CD14-positive monocyte (primary cell): ENCODE data around the gene SH3TC2. TPM values are rescaled to one million over a fixed set of nuclear protein-coding genes. Genes with fewer than 3 reads are reported as not detected.

Experiments
- DNase-seq, 3 donors: peaks; one replicate each; pipeline ENCODE4 v3.0.0-alpha.2; 2011 to 2022
- H2AFZ ChIP-seq: 2 replicates; pipeline ENCODE4 v1.6.0; 2012; ENCODE audit warnings: mild to moderate bottlenecking, low read depth, low read length, inconsistent platforms; ENCODE audit not compliant: insufficient read depth, poor library complexity, severe bottlenecking
- H3K27ac ChIP-seq, 2 donors: 1 replicate in 1 of 2; 2 replicates in 1 of 2; pipeline ENCODE4 v1.5.1; 2012 to 2013; ENCODE audit warnings: low read length in 2 of 2, control low read depth in 1 of 2, inconsistent platforms in 1 of 2, low read depth in 1 of 2, mild to moderate bottlenecking in 1 of 2
- H3K27me3 ChIP-seq, 2 donors: one replicate each; pipeline versions ENCODE4 v1.6.0 to v1.6.1; 2011 to 2013; ENCODE audit warnings: low read length in 2 of 2; ENCODE audit not compliant: control insufficient read depth in 2 of 2, insufficient read depth in 2 of 2
- H3K36me3 ChIP-seq, 2 donors: replicated peaks in 1 of 2; 1 replicate in 1 of 2; 2 replicates in 1 of 2; pipeline versions ENCODE4 v1.5.1 to v1.6.1; 2012 to 2013; ENCODE audit warnings: low read length in 2 of 2, control low read depth in 1 of 2, inconsistent platforms in 1 of 2, mild to moderate bottlenecking in 1 of 2; ENCODE audit not compliant: insufficient read depth in 2 of 2, control insufficient read depth in 1 of 2
- H3K4me1 ChIP-seq, 2 donors: 1 replicate in 1 of 2; 2 replicates in 1 of 2; pipeline versions ENCODE4 v1.5.1 to v1.6.1; 2012 to 2013; ENCODE audit warnings: low read length in 2 of 2, control low read depth in 1 of 2, inconsistent platforms in 1 of 2, mild to moderate bottlenecking in 1 of 2, moderate library complexity in 1 of 2; ENCODE audit not compliant: insufficient read depth in 2 of 2, control insufficient read depth in 1 of 2
- H3K4me2 ChIP-seq: replicated peaks from 2 replicates; pipeline ENCODE3; 2012; ENCODE audit warnings: low read length, moderate library complexity, mild to moderate bottlenecking; ENCODE audit not compliant: poor library complexity, severe bottlenecking; ENCODE audit errors: extremely low read depth
- H3K4me3 ChIP-seq, 3 experiments: fragments of 200-600 bp in 1 of 3; sonication (generic) in 1 of 3; replicated peaks in 1 of 3; 1 replicate in 2 of 3; 2 replicates in 1 of 3; pipeline ENCODE4 v1.5.1; 2011 to 2013; ENCODE audit warnings: low read length in 3 of 3, mild to moderate bottlenecking in 3 of 3, control low read depth in 2 of 3, low read depth in 2 of 3, inconsistent platforms in 1 of 3, moderate library complexity in 1 of 3
- H3K79me2 ChIP-seq: 2 replicates; pipeline ENCODE4 v1.6.0; 2012; ENCODE audit warnings: mild to moderate bottlenecking, control low read depth, inconsistent platforms, low read length, moderate library complexity; ENCODE audit not compliant: insufficient read depth
- H3K9ac ChIP-seq: 2 replicates; pipeline ENCODE4 v1.6.0; 2017; ENCODE audit warnings: low read length, mild to moderate bottlenecking; ENCODE audit not compliant: insufficient read depth, poor library complexity, severe bottlenecking
- H3K9me3 ChIP-seq, 2 donors: replicated peaks in 1 of 2; 1 replicate in 1 of 2; 2 replicates in 1 of 2; pipeline versions ENCODE4 v1.5.1 to v1.6.1; 2012 to 2013; ENCODE audit warnings: low read length in 2 of 2, control low read depth in 1 of 2; ENCODE audit not compliant: control insufficient read depth in 1 of 2, insufficient read depth in 1 of 2
- H4K20me1 ChIP-seq: 2 replicates; pipeline ENCODE4 v1.6.0; 2012; ENCODE audit warnings: mild to moderate bottlenecking, low read length, control low read depth, moderate library complexity; ENCODE audit not compliant: insufficient read depth
- H3K27ac Mint-ChIP-seq, 7 donors: one replicate each; pipeline ENCODE4 v1.8.0; 2020; ENCODE audit warnings: mild to moderate bottlenecking in 7 of 7, mixed read lengths in 7 of 7, moderate library complexity in 6 of 7, inconsistent platforms in 2 of 7
- H3K27me3 Mint-ChIP-seq, 3 donors: one replicate each; pipeline ENCODE4 v1.8.0; 2021 to 2022; ENCODE audit warnings: low read depth in 3 of 3, mild to moderate bottlenecking in 3 of 3, mixed read lengths in 3 of 3, moderate library complexity in 3 of 3, inconsistent platforms in 1 of 3
- H3K36me3 Mint-ChIP-seq, 2 donors: one replicate each; pipeline ENCODE4 v1.8.0; 2020; ENCODE audit warnings: mixed read lengths in 2 of 2, inconsistent platforms in 1 of 2, mild to moderate bottlenecking in 1 of 2
- H3K4me1 Mint-ChIP-seq: one replicate; pipeline ENCODE4 v1.8.0; 2020; ENCODE audit warnings: mild to moderate bottlenecking, mixed read lengths
- H3K4me3 Mint-ChIP-seq, 2 donors: one replicate each; pipeline ENCODE4 v1.8.0; 2020; ENCODE audit warnings: mild to moderate bottlenecking in 2 of 2, mixed read lengths in 2 of 2, moderate library complexity in 1 of 2
- H3K9me3 Mint-ChIP-seq, 7 donors: one replicate each; pipeline ENCODE4 v1.8.0; 2020 to 2022; ENCODE audit warnings: mixed read lengths in 7 of 7, mild to moderate bottlenecking in 6 of 7, moderate library complexity in 6 of 7, inconsistent platforms in 2 of 7
- WGBS: methylation state at CpG from one replicate; pipeline ENCODE4 v1.1.5; 2013; ENCODE audit warnings: missing lambda C conversion rate; ENCODE audit not compliant: insufficient coverage; 5-methylcytosine and 5-hydroxymethylcytosine counted together
- intact Hi-C, 2 donors: fragments of 100-400 bp; cut with micrococcal nuclease; formaldehyde crosslinking; loops; one replicate each; pipeline versions ENCODE4 v1.15.0 to v1.15.1; 2023
- polyA plus RNA-seq, 3 donors: library from polyadenylated mRNA; depleted of rRNA in 1 of 3; unstranded in 2 of 3; stranded (reverse) in 1 of 3; fragments of 300-500 nt in 2 of 3; fragments of >200 nt in 1 of 3; fragmentation: Illumina TruSeq in 2 of 3; gene quantifications; 1 replicate in 2 of 3; 2 replicates in 1 of 3; pipeline ENCODE4 v1.2.3, GENCODE V29; 2012 to 2021
- TF ChIP-seq, protein P1 (sequence below): fragments of 200-600 bp; IDR thresholded peaks from one replicate; pipeline ENCODE4 v1.8.0; 2022; ENCODE audit warnings: antibody characterized with exemption, mild to moderate bottlenecking

SH3TC2 gene
- polyA plus RNA-seq, 3 donors = 0.01 to 0.30 (median 0.14) TPM

DNA sequence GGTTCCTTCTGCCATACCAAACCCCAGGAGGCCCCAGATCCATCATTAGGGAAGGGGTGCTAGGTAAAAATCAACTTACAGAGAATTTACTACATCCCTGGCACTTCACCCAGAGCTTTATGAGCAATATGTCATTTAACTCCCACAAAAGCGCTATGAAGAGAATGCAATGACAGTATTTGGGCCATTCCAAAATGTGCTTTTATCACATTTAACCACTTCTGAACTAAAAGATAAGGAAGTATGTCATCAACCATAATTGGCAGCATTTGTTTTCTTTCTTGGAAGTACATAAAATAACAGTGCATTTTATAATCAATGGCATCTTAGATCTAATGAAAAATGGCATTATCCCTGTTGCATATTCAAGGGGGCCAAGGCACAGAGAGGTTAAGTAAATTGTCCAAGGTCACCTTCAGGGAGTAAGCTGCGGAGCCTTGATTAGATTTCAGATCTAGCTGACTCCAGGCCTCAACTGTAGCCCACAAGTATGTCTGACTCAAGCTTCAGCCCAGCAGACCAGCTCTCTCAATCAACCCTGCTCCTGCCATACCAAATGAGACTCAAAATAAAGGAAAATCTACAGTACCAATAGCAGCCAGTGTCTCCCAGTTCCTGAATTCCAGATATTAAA lies 16.5 kb downstream of the SH3TC2 start:
- no peaks in the 10 kb centered on the region for H3K79me2 ChIP-seq
- TF ChIP-seq, protein P1, sequence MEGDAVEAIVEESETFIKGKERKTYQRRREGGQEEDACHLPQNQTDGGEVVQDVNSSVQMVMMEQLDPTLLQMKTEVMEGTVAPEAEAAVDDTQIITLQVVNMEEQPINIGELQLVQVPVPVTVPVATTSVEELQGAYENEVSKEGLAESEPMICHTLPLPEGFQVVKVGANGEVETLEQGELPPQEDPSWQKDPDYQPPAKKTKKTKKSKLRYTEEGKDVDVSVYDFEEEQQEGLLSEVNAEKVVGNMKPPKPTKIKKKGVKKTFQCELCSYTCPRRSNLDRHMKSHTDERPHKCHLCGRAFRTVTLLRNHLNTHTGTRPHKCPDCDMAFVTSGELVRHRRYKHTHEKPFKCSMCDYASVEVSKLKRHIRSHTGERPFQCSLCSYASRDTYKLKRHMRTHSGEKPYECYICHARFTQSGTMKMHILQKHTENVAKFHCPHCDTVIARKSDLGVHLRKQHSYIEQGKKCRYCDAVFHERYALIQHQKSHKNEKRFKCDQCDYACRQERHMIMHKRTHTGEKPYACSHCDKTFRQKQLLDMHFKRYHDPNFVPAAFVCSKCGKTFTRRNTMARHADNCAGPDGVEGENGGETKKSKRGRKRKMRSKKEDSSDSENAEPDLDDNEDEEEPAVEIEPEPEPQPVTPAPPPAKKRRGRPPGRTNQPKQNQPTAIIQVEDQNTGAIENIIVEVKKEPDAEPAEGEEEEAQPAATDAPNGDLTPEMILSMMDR = no peak
- H3K36me3 Mint-ChIP-seq = no peaks in the 10 kb centered on the region
- no peaks in the 10 kb centered on the region for H3K36me3 ChIP-seq
- no peaks in the 10 kb centered on the region for H3K27me3 Mint-ChIP-seq
- H3K4me1 Mint-ChIP-seq = peaks cover 37% of the 10 kb centered on the region
- H3K4me3 ChIP-seq = no peak overlapping the region
- H4K20me1 ChIP-seq = no peaks in the 10 kb centered on the region
- no peak overlapping the region for H3K4me3 Mint-ChIP-seq
- intact Hi-C loops = loop anchor here in 1 of 2 donors (5.0 kb wide), 1 partner anchor 1244 kb away; no protein-coding TSS in a partner anchor
- DNase-seq = no peak
- H3K4me1 ChIP-seq = peaks cover 21 to 37% of the 10 kb centered on the region in 2 donors
- H2AFZ ChIP-seq = no peak overlapping the region
- H3K9me3 ChIP-seq = no peaks in the 10 kb centered on the region
- WGBS = 50% methylated on average over 1 of the region's 2 CpGs
- H3K4me2 ChIP-seq = no peak overlapping the region
- peak overlapping the region in 4 of 7 donors; percentile 84 to 93 (median 88) for H3K27ac Mint-ChIP-seq
- no peak overlapping the region for H3K9ac ChIP-seq
- H3K27me3 ChIP-seq = no peaks in the 10 kb centered on the region
- no peak overlapping the region for H3K27ac ChIP-seq
- no peaks in the 10 kb centered on the region for H3K9me3 Mint-ChIP-seq

DNA sequence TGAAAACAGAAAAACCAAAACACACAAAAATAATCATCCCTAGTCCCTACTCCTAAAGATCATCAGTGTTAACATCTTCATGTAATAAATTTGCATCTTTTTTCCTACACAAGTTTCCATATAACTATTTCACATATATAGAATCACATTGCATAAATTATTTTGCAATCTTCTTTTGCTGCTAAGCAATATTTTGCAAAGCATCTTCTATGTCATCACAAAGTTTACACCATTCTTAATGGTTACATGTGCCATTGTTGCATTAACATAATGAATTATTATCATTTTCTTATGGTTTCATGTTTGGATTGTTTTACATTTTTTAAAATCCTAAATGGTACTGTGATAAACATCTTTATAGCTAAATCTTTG lies 17.8 kb downstream of the SH3TC2 start:
- H4K20me1 ChIP-seq = no peaks in the 10 kb centered on the region
- TF ChIP-seq, protein P1 = no peak
- peaks cover 0 to 2% (median 0%) of the 10 kb centered on the region in 3 donors for H3K27me3 Mint-ChIP-seq

More for the DNA sequence above, 17.8 kb downstream of the SH3TC2 start:
- Histone ChIP-seq H3K9me3 (no peaks in the 10 kb centered on the region), H3K79me2 (no peaks in the 10 kb centered on the region), H3K4me1 (peaks cover 26 to 47% of the 10 kb centered on the region in 2 donors), H3K36me3 (no peaks in the 10 kb centered on the region), H3K9ac (no peak overlapping the region), H3K27me3 (no peaks in the 10 kb centered on the region), H3K4me3 (no peak overlapping the region), H3K4me2 (no peak overlapping the region), H2AFZ (no peak overlapping the region), H3K27ac (peak overlapping the region in 1 of 2 donors; percentile 69)
- H3K4me1 Mint-ChIP-seq = peaks cover 45% of the 10 kb centered on the region
- no peaks in the 10 kb centered on the region for H3K9me3 Mint-ChIP-seq
- no peaks in the 10 kb centered on the region for H3K36me3 Mint-ChIP-seq
- intact Hi-C loops = loop anchor here in 1 of 2 donors (5.0 kb wide), 1 partner anchor 1243 kb away; no protein-coding TSS in a partner anchor
- H3K4me3 Mint-ChIP-seq = no peak overlapping the region
- peak in 2 of 3 donors; percentile 36 to 80 for DNase-seq
- H3K27ac Mint-ChIP-seq = peak overlapping the region; percentile 65 to 93 (median 88)
